Measurements from ENCODE around the gene TM4SF5.

Gene TM4SF5

GRCh38 chr17:4741544-4741943 is 30.1 kb upstream of the TM4SF5 start:
- no peak overlapping the region for H3K4me3 ChIP-seq
- no peak for DNase-seq (ENCODE audit: low spot score)
- TF ChIP-seq, protein P1, sequence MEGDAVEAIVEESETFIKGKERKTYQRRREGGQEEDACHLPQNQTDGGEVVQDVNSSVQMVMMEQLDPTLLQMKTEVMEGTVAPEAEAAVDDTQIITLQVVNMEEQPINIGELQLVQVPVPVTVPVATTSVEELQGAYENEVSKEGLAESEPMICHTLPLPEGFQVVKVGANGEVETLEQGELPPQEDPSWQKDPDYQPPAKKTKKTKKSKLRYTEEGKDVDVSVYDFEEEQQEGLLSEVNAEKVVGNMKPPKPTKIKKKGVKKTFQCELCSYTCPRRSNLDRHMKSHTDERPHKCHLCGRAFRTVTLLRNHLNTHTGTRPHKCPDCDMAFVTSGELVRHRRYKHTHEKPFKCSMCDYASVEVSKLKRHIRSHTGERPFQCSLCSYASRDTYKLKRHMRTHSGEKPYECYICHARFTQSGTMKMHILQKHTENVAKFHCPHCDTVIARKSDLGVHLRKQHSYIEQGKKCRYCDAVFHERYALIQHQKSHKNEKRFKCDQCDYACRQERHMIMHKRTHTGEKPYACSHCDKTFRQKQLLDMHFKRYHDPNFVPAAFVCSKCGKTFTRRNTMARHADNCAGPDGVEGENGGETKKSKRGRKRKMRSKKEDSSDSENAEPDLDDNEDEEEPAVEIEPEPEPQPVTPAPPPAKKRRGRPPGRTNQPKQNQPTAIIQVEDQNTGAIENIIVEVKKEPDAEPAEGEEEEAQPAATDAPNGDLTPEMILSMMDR (IDR thresholded peaks at IDR 0.05) = no peak
- no peak overlapping the region for H3K27ac ChIP-seq

- Histone ChIP-seq H3K27ac (no peak overlapping the region), H3K4me3 (no peak overlapping the region)
- TF ChIP-seq, protein P1 (IDR thresholded peaks at IDR 0.05) = no peak
- DNase-seq (ENCODE audit: low spot score) = no peak
Measured at GRCh38 chr17:4742133-4742532, 29.6 kb upstream of the TM4SF5 start.

DNA sequence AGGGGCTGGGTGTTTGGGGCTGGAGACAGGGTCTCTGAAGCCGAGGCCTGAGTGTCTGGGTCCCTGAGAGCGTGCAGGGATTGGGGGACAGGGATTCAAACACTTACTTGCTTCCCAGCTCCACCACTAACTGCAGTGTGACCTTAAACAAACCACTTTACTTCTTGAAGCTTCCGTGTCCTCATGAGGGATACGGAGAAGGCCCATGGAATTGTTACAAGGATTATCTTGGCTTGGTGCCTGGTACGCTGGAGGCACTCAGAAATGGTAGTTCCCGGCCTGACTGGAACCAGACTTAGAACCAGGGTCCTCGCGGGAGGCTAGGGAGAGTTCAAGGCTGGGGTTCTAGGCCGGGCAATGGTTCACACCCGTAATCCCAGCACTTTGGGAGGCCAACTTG is 29.1 kb upstream of the TM4SF5 start:
- no peak for DNase-seq (ENCODE audit: low spot score)
- Histone ChIP-seq H3K27ac (no peak overlapping the region), H3K4me3 (no peak overlapping the region)
- TF ChIP-seq, protein P1 (IDR thresholded peaks at IDR 0.05) = no peak

DNA sequence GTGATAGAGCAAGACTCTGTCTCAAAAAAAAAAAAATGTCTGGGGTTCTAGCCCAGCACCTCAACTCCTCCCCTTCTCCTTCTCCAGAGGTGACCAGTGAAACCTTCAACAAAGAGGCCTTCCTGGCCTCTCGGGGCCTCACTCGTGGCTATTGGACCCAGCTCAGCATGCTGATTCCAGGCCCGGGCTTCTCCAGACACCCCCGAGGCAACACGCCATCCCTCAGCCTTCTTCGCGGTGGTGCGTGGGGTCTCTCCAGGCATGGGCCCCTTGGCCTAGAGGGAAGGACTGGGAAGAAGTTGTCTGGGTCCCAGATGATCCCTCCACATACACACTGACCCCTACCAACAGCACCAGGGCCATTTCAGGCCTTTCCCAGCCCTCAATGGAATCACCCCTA is 28.5 kb upstream of the TM4SF5 start:
- TF ChIP-seq, protein P1 (IDR thresholded peaks at IDR 0.05) = no peak
- Histone ChIP-seq H3K4me3 (no peak overlapping the region), H3K27ac (no peak overlapping the region)
- DNase-seq (ENCODE audit: low spot score) = no peak

DNA sequence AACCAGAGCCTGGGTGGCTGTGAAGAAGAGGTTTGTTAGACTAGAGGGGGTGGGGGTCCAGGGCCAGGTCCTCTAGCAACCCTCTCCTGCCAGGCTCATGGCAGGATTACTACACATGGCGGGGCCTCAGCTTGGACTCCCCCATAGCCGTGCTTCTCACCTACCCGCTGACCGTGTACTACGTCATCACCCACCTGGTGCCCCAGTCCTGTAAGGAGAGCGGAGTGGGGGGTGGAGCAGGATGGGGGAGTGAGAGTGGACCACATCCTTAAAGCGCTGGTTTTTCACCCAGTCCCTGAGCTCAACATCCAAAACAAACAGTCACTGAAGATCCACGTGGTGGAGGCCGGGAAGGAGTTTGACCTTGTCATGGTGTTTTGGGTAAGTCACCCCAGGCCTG is 27.8 kb upstream of the TM4SF5 start:
- DNase-seq (ENCODE audit: low spot score) = no peak
- H3K4me3 ChIP-seq = no peak overlapping the region
- H3K27ac ChIP-seq = no peak overlapping the region
- TF ChIP-seq, protein P1 (IDR thresholded peaks at IDR 0.05) = no peak

GRCh38 chr17:4744999-4745969 is 26.4 kb upstream of the TM4SF5 start:
- H3K27ac ChIP-seq = no peak overlapping the region
- H3K4me3 ChIP-seq = no peak overlapping the region
- TF ChIP-seq, protein P1 (IDR thresholded peaks at IDR 0.05) = no peak
- DNase-seq (ENCODE audit: low spot score) = no peak

DNA sequence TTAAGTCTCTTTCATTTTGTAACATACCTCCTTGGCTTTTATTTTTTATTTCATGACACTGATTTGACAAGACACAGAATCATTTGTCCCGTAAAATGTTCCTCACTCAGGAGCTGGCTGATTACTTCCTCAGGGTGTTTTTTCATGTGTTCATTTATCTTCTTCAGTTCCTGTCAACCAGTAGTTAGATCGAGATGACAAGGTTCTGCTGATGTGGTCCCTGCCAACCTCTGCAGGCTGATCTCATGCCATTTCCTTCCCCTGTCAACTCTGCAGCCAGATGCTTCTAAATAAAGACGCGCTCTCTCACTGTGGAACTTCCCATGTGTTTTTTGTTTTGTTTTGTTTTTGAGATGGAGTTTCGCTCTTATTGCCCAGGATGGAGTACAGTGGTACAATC is 23.8 kb upstream of the TM4SF5 start:
- no peak overlapping the region for H3K4me3 ChIP-seq
- TF ChIP-seq, protein P1 (IDR thresholded peaks at IDR 0.05) = no peak
- H3K27ac ChIP-seq = peak overlapping the region in 1 of 2 donors; percentile 28
- no peak for DNase-seq (ENCODE audit: low spot score)

Data from coronary artery (tissue), 2 donors.